Activated naive CD4-positive, alpha-beta T cell treated with anti-CD3 and anti-CD28 coated beads, Interleukin-2, amount 10 ng/mL, durations not matched to agents 5 hours and 36 hours (primary cell): ENCODE measurements around the gene SLTM. TPM values are rescaled to one million over a fixed set of nuclear protein-coding genes. Genes with fewer than 3 reads are reported as not detected.

Experiments
- total RNA-seq, 2 experiments: library from RNA; stranded (reverse); gene quantifications; one replicate each; pipeline ENCODE4 v1.2.3, GENCODE V29; 2021

The SLTM gene
- total RNA-seq = 100 to 1,000 TPM; 103 to 115 TPM

GRCh38 chr15:58933281-58934113, at the start of gene SLTM:
Gene SLTM, minus strand, starts transcription at chr15:58933679. Its CDS starts 114 bp downstream, at chr15:58933565.

Other genes starting within 250 kb of the SLTM start
- 100 to 1,000 TPM; 151 to 158 TPM for gene ADAM10, start 184.0 kb downstream of the SLTM start, total RNA-seq
- gene MINDY2, start 162.4 kb downstream of the SLTM start, total RNA-seq = 10 to 100 TPM; 14.3 to 14.4 TPM
- gene RNF111, start 54.0 kb upstream of the SLTM start, total RNA-seq = 10 to 100 TPM; 38.9 to 40.8 TPM
- gene CCNB2, start 171.5 kb upstream of the SLTM start, total RNA-seq = 10 to 100 TPM; 67.3 to 68.5 TPM